Ishikawa (cell line): ENCODE data around the gene ATXN1.

Experiments used
- CEBPB ChIP-seq: IDR thresholded peaks from 2 replicates; pipeline ENCODE4 v1.6.1; 2012
- CREB1 ChIP-seq: IDR thresholded peaks from 2 replicates; pipeline ENCODE4 v1.6.1; 2012; ENCODE audit warnings: low read depth
- EGR1 ChIP-seq: IDR thresholded peaks from 2 replicates; pipeline ENCODE4 v1.6.1; 2012
- EP300 ChIP-seq: IDR thresholded peaks from 2 replicates; pipeline ENCODE4 v1.6.1; 2012; ENCODE audit warnings: borderline replicate concordance
- FOXM1 ChIP-seq: IDR thresholded peaks from 2 replicates; pipeline ENCODE4 v1.6.1; 2012; ENCODE audit warnings: low read depth, borderline replicate concordance
- NFIC ChIP-seq: IDR thresholded peaks from 2 replicates; pipeline ENCODE4 v1.6.1; 2012
- RAD21 ChIP-seq: IDR thresholded peaks from 2 replicates; pipeline ENCODE4 v1.6.1; 2012; ENCODE audit warnings: low read depth
- TAF1 ChIP-seq: IDR thresholded peaks from 2 replicates; pipeline ENCODE4 v1.6.1; 2012; ENCODE audit warnings: low read depth, mild to moderate bottlenecking
- TCF12 ChIP-seq: IDR thresholded peaks from 2 replicates; pipeline ENCODE4 v1.6.1; 2012; ENCODE audit warnings: low read depth
- TEAD4 ChIP-seq: IDR thresholded peaks from 2 replicates; pipeline ENCODE4 v1.6.1; 2012
- YY1 ChIP-seq: IDR thresholded peaks from 2 replicates; pipeline ENCODE4 v1.6.1; 2012; ENCODE audit warnings: low read depth
- ZBTB7A ChIP-seq: IDR thresholded peaks from 2 replicates; pipeline ENCODE4 v1.6.1; 2012; ENCODE audit warnings: low read depth
- TF ChIP-seq, protein P1 (sequence below): IDR thresholded peaks from 2 replicates; pipeline ENCODE4 v1.6.1; 2012
- TF ChIP-seq, protein P2 (sequence below): IDR thresholded peaks from 2 replicates; pipeline ENCODE4 v1.6.1; 2012; ENCODE audit warnings: low read depth, mild to moderate bottlenecking
- TF ChIP-seq, protein P3 (sequence below): IDR thresholded peaks from 2 replicates; pipeline ENCODE4 v1.6.1; 2012

Gene ATXN1

DNA sequence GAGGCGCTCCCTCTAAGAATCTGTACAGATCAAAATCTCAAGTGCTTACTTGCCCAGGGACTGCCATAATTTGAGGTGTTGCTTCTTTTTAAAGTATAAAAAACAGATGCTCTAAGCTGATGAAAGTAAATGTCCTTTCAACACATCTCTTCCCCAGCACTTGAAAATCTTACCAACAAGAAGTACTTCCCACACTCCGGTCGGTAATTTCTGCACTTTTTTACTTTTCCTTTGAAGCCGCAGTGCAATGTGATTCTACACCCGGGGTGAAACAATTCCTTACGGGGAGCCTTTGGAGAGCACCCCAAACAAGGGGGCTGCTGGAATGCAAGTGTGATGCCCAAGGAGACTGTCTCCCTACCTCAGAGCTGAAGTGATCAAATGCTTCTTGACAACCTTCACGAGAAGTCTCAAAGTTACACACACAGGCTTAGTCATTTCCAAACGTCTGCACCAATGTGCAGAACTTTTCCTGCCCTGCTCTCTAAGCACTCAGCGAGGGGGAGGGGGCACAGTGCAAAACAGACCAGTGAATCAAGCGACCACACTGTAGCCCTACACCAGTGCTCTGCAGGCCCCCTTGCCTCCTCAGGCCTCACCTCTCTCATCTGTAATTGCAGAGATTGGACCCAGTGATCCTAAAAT lies 56.7 kb downstream of the ATXN1 start:
- no peak for TF ChIP-seq YY1

DNA sequence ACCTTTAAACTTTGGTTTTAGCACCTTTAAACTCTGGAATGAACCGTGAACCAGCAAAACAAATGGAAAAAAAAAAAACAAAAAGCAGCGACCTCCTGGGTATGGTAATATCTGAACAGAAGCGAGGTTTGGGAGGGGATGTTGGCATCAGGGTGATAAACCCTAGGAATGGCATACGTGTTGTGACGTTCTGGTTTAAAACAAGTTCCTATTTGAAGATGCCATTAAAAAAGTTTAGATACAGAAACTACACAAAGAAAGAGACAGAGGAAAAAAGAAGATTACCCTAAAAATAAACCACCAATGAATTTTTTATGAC lies 60.4 kb downstream of the ATXN1 start:
- TF ChIP-seq, protein P1, sequence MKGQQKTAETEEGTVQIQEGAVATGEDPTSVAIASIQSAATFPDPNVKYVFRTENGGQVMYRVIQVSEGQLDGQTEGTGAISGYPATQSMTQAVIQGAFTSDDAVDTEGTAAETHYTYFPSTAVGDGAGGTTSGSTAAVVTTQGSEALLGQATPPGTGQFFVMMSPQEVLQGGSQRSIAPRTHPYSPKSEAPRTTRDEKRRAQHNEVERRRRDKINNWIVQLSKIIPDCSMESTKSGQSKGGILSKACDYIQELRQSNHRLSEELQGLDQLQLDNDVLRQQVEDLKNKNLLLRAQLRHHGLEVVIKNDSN, result no peak
- no peak for TF ChIP-seq CREB1
- no peak for TF ChIP-seq CEBPB
- TF ChIP-seq, protein P2, sequence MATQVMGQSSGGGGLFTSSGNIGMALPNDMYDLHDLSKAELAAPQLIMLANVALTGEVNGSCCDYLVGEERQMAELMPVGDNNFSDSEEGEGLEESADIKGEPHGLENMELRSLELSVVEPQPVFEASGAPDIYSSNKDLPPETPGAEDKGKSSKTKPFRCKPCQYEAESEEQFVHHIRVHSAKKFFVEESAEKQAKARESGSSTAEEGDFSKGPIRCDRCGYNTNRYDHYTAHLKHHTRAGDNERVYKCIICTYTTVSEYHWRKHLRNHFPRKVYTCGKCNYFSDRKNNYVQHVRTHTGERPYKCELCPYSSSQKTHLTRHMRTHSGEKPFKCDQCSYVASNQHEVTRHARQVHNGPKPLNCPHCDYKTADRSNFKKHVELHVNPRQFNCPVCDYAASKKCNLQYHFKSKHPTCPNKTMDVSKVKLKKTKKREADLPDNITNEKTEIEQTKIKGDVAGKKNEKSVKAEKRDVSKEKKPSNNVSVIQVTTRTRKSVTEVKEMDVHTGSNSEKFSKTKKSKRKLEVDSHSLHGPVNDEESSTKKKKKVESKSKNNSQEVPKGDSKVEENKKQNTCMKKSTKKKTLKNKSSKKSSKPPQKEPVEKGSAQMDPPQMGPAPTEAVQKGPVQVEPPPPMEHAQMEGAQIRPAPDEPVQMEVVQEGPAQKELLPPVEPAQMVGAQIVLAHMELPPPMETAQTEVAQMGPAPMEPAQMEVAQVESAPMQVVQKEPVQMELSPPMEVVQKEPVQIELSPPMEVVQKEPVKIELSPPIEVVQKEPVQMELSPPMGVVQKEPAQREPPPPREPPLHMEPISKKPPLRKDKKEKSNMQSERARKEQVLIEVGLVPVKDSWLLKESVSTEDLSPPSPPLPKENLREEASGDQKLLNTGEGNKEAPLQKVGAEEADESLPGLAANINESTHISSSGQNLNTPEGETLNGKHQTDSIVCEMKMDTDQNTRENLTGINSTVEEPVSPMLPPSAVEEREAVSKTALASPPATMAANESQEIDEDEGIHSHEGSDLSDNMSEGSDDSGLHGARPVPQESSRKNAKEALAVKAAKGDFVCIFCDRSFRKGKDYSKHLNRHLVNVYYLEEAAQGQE, result no peak
- no peak for TF ChIP-seq EGR1

DNA sequence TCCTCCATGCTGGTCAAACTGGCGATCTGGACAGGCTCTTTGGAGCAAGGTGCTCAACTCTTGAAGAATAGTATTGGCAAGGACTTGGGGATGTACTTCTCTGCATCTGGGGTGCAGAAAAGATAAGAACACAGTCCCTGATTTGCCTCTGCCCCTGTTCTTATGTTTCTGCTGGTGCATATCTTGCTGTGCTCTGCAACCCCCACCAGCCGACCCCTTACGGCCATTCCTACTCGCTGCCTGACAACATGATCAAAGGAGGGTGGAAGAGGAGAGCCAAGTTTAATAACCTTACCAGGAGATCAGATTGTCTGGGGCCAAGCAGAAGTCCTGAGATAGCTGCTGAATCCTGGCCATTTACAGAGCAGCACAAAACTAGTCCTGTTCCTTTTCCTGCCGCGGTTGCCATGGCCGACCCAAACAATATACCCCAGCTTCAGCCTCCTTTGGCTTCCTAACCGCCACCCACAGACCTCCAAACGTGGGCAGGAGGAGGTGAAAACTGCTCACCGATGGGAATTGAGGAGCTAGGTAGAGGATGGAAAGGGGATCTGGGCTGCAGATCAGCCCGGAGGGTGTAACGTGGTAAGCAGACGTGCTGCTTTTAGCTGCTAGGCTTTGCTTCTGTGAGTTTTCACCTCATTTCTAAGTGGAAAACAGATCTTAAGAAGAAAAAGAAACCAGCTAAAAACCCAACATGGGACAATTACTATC lies 60.9 kb downstream of the ATXN1 start:
- TF ChIP-seq RAD21 (no peak), YY1 (no peak), EGR1 (no peak), TAF1 (no peak), FOXM1 (no peak), CREB1 (no peak), CEBPB (no peak), EP300 (no peak), TEAD4 (no peak), ZBTB7A (no peak), NFIC (no peak), TCF12 (no peak)
- TF ChIP-seq, protein P3, sequence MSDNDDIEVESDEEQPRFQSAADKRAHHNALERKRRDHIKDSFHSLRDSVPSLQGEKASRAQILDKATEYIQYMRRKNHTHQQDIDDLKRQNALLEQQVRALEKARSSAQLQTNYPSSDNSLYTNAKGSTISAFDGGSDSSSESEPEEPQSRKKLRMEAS, result no peak
- TF ChIP-seq, protein P2, result no peak
- TF ChIP-seq, protein P1, result no peak

DNA sequence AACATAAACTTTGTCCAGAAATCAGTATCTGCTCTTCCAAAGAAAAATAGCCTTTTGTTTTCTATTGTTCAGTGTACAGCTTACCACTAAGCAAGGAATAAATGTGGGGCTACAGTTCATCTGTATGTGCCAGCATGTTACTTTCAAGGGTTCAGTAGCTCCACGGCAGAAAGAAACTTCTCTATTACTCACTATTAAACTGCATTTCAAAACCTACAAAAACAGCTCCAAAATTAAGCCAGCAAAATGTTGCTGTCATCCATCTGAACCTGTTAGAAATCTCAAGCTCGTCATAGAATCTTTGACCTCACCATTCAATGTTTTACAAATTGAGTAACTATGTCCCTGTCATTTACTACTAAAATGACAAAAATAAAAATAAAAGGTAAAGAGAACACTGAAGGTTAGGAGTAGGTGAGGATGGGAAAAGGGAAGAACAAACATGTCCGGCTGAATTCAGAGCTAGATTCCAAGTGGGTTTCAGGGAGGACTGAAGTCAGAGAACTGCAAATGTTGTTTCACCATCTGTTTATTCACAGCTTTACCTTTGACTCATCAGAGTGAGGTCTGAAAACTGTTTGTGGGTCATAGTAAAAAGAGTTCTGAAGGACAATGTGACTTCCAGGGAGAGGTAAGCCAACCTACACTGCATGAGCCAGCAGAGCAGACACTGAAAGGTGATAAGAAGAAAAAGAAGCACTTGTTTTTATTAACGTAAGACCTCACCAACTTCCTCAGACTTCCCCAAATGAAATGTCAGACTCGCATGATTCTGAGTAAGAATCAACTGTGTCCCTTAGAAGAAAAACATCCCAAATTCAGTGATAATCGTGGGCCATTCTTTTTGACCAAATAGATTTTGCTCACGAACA lies 62.0 kb downstream of the ATXN1 start:
- no peak for TF ChIP-seq EP300
- TF ChIP-seq, protein P2, result no peak
- no peak for TF ChIP-seq NFIC
- no peak for TF ChIP-seq RAD21
- TF ChIP-seq FOXM1, result no peak
- no peak for TF ChIP-seq CEBPB
- no peak for TF ChIP-seq ZBTB7A
- TF ChIP-seq, protein P3, result no peak
- no peak for TF ChIP-seq TCF12
- no peak for TF ChIP-seq CREB1
- no peak for TF ChIP-seq TAF1
- no peak for TF ChIP-seq TEAD4
- no peak for TF ChIP-seq EGR1
- TF ChIP-seq, protein P1, result no peak
- TF ChIP-seq YY1, result no peak
